ENCODE measurements around the gene CTNNBL1.
A peak's percentile ranks its signal among the peaks of the same experiment; 100 is the strongest.
"Not testable (repeated sequence)": the region's sequence is repeated elsewhere in the genome, so short reads cannot be mapped to it uniquely, and the experiment has no call there.

CTNNBL1 gene

GRCh38 chr20:37651932-37652331, 41.9 kb upstream of the CTNNBL1 start:
- no peak for DNase-seq (ENCODE audit: extremely low read depth, low read depth)
- no peak overlapping the region for H3K4me3 ChIP-seq (replicated peaks; ENCODE audit: low read depth, low read length)
- peak; percentile 54 for TF ChIP-seq CTCF (IDR thresholded peaks at IDR 0.05; ENCODE audit: low read depth, low read length, missing control alignments)

GRCh38 chr20:37656945-37657344, 36.9 kb upstream of the CTNNBL1 start:
- H3K4me3 ChIP-seq (replicated peaks; ENCODE audit: low read depth, low read length) = no peak overlapping the region
- no peak for TF ChIP-seq CTCF (IDR thresholded peaks at IDR 0.05; ENCODE audit: low read depth, low read length, missing control alignments)
- DNase-seq (ENCODE audit: extremely low read depth, low read depth) = no peak

GRCh38 chr20:37657924-37658804, 35.7 kb upstream of the CTNNBL1 start:
- no peak for DNase-seq (ENCODE audit: extremely low read depth, low read depth)
- no peak for TF ChIP-seq CTCF (IDR thresholded peaks at IDR 0.05; ENCODE audit: low read depth, low read length, missing control alignments)
- no peak overlapping the region for H3K4me3 ChIP-seq (replicated peaks; ENCODE audit: low read depth, low read length)

- no peak for TF ChIP-seq CTCF (IDR thresholded peaks at IDR 0.05; ENCODE audit: low read depth, low read length, missing control alignments)
- no peak for DNase-seq (ENCODE audit: extremely low read depth, low read depth)
- H3K4me3 ChIP-seq (replicated peaks; ENCODE audit: low read depth, low read length) = no peak overlapping the region
Observed at GRCh38 chr20:37661519-37661918, 32.3 kb upstream of the CTNNBL1 start.

- H3K4me3 ChIP-seq (replicated peaks; ENCODE audit: low read depth, low read length) = no peak overlapping the region
- no peak for DNase-seq (ENCODE audit: extremely low read depth, low read depth)
- no peak for TF ChIP-seq CTCF (IDR thresholded peaks at IDR 0.05; ENCODE audit: low read depth, low read length, missing control alignments)
Observed at GRCh38 chr20:37662308-37662707, 31.5 kb upstream of the CTNNBL1 start.

- not testable (repeated sequence) for DNase-seq (ENCODE audit: extremely low read depth, low read depth); H3K4me3 ChIP-seq (replicated peaks; ENCODE audit: low read depth, low read length)
Observed at GRCh38 chr20:37664595-37664994, 29.2 kb upstream of the CTNNBL1 start.

GRCh38 chr20:37668166-37668565, 25.7 kb upstream of the CTNNBL1 start:
- TF ChIP-seq CTCF (IDR thresholded peaks at IDR 0.05; ENCODE audit: low read depth, low read length, missing control alignments) = no peak
- no peak for DNase-seq (ENCODE audit: extremely low read depth, low read depth)
- H3K4me3 ChIP-seq (replicated peaks; ENCODE audit: low read depth, low read length) = no peak overlapping the region
